ENCODE data around the gene CMPK2.

GRCh38 chr2:6806604-6807003, 59.1 kb downstream of the CMPK2 start:
- TF ChIP-seq CTCF (IDR thresholded peaks at IDR 0.05) (no peak), POLR2A (IDR thresholded peaks at IDR 0.05) (no peak)
